Activated CD4-positive, alpha-beta T cell treated with anti-CD3 and anti-CD28 coated beads for 36 hours (primary cell): Measurements from ENCODE around the gene FBXO40. TPM values are rescaled to one million over a fixed set of nuclear protein-coding genes. Genes with fewer than 3 reads are reported as not detected.

Experiments
- ATAC-seq: fragments of 200-7000 bp; cut with Tn5 transposase; one replicate; pipeline ENCODE4 v1.10.0; 2021; ENCODE audit warnings: mild to moderate bottlenecking, moderate library complexity
- CTCF ChIA-PET: fragments of 350-600 bp; sonication (Branson Sonifier 250); formaldehyde crosslinking; loops from one replicate; lab custom pipeline; 2021; ENCODE audit warnings: antibody characterized with exemption; lab: Charles Lee
- POLR2A ChIA-PET: fragments of 350-600 bp; sonication (Branson Sonifier 250); formaldehyde crosslinking; loops from one replicate; lab custom pipeline; 2021; ENCODE audit warnings: antibody characterized with exemption, inconsistent platforms; lab: Charles Lee
- DNase-seq: peaks from one replicate; pipeline ENCODE4 v3.0.0-alpha.2; 2020
- H3K27ac Mint-ChIP-seq: one replicate; pipeline ENCODE4 v1.8.0; 2021; ENCODE audit warnings: mixed read lengths
- H3K27me3 Mint-ChIP-seq: one replicate; pipeline ENCODE4 v1.8.0; 2021; ENCODE audit warnings: mixed read lengths
- H3K36me3 Mint-ChIP-seq: one replicate; pipeline ENCODE4 v1.8.0; 2021; ENCODE audit warnings: low read depth, mixed read lengths
- H3K4me1 Mint-ChIP-seq: one replicate; pipeline ENCODE4 v1.8.0; 2021; ENCODE audit warnings: mixed read lengths
- H3K4me3 Mint-ChIP-seq: one replicate; pipeline ENCODE4 v1.8.0; 2021; ENCODE audit warnings: mild to moderate bottlenecking, moderate library complexity, mixed read lengths
- H3K9me3 Mint-ChIP-seq: one replicate; pipeline ENCODE4 v1.8.0; 2021; ENCODE audit warnings: low read depth, mixed read lengths
- intact Hi-C, 2 experiments: fragments of 100-400 bp; cut with DNase I in 1 of 2; cut with micrococcal nuclease in 1 of 2; formaldehyde crosslinking; loops; one replicate each; pipeline versions ENCODE4 v1.14.2 to v1.15.1; 2022 to 2024; cut with DNase I, micrococcal nuclease
- total RNA-seq, 2 experiments: library from RNA; stranded (reverse); gene quantifications; one replicate each; pipeline ENCODE4 v1.2.3, GENCODE V29; 2021

Gene FBXO40
- total RNA-seq, 2 experiments from 2014 or later = not detected

DNA sequence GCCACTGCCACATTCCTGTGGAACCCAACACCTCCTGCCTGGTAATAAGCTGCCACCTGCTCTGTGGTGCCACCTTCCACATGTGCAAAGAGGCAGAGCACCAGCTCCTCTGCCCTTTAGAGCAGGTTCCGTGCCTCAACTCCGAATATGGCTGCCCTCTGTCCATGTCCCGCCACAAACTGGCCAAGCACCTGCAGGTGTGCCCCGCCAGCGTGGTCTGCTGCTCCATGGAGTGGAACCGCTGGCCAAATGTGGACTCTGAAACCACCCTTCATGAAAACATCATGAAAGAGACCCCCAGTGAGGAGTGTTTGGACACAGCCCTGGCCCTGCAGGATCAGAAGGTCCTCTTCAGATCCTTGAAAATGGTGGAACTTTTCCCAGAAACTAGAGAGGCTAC lies 28.3 kb downstream of the FBXO40 start:
- ATAC-seq (no peak), DNase-seq (no peak)
- H3K36me3 Mint-ChIP-seq = no peaks in the 10 kb centered on the region
- ChIA-PET CTCF (interaction anchor here (0.7 kb wide), 1 partner anchor 158 kb away, joined by 3 read pairs; no protein-coding TSS in a partner anchor), POLR2A (no interaction called here)
- no peaks in the 10 kb centered on the region for H3K4me1 Mint-ChIP-seq
- intact Hi-C loops = no loop called here
- H3K27ac Mint-ChIP-seq = no peak overlapping the region
- H3K4me3 Mint-ChIP-seq = no peak overlapping the region
- no peaks in the 10 kb centered on the region for H3K9me3 Mint-ChIP-seq
- peaks cover 4% of the 10 kb centered on the region for H3K27me3 Mint-ChIP-seq

- peaks cover 4% of the 10 kb centered on the region for H3K27me3 Mint-ChIP-seq
Observed at GRCh38 chr3:121624147-121624899, 31.1 kb downstream of the FBXO40 start.

GRCh38 chr3:121626495-121626894 lies 33.3 kb downstream of the FBXO40 start:
- DNase-seq (no peak), ATAC-seq (no peak)
- ChIA-PET CTCF (no interaction called here), POLR2A (no interaction called here)
- no peak overlapping the region for H3K27ac Mint-ChIP-seq
- intact Hi-C loops = no loop called here
- H3K27me3 Mint-ChIP-seq = peaks cover 2% of the 10 kb centered on the region
- H3K4me3 Mint-ChIP-seq = no peak overlapping the region
- H3K9me3 Mint-ChIP-seq = no peaks in the 10 kb centered on the region
- H3K4me1 Mint-ChIP-seq = no peaks in the 10 kb centered on the region
- H3K36me3 Mint-ChIP-seq = peaks cover 14% of the 10 kb centered on the region

More at GRCh38 chr3:121624147-121624899, 31.1 kb downstream of the FBXO40 start:
- ChIA-PET POLR2A (interaction anchor here (0.7 kb wide), 1 partner anchor 14 kb away, joined by 3 read pairs; no protein-coding TSS in a partner anchor), CTCF (interaction anchor here (0.5 kb wide), 1 partner anchor 10 kb away, joined by 3 read pairs; no protein-coding TSS in a partner anchor)
- H3K4me3 Mint-ChIP-seq = no peak overlapping the region
- intact Hi-C loops = no loop called here
- DNase-seq = no peak
- no peaks in the 10 kb centered on the region for H3K9me3 Mint-ChIP-seq
- no peak overlapping the region for H3K27ac Mint-ChIP-seq
- no peaks in the 10 kb centered on the region for H3K36me3 Mint-ChIP-seq
- H3K4me1 Mint-ChIP-seq = no peaks in the 10 kb centered on the region
- no peak for ATAC-seq

DNA sequence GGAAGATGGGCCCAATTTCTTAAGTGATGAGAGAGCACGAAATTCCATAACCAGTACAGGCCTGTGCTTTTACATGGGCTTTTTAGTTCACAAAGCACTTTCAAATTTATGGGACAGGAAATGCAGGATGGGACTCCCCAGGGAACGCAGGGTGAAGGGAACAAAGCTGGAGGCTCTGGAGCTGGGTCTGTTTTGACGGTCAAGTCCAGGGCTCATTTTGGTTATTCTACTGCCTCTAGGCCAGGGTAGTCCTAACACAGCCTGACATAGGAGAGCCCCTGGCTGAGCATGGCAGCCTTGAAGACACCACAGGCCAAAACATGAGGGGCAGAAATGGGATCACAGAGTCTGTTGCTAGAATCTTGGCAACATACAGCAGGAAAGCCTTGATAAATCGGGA lies 34.0 kb downstream of the FBXO40 start:
- Mint-ChIP-seq H3K9me3 (no peaks in the 10 kb centered on the region), H3K36me3 (peaks cover 21% of the 10 kb centered on the region), H3K27me3 (no peaks in the 10 kb centered on the region), H3K27ac (no peak overlapping the region), H3K4me1 (no peaks in the 10 kb centered on the region), H3K4me3 (no peak overlapping the region)
- POLR2A ChIA-PET = no interaction called here
- CTCF ChIA-PET = no interaction called here
- DNase-seq = no peak
- ATAC-seq = no peak
- intact Hi-C loops = no loop called here

- H3K4me1 Mint-ChIP-seq = no peaks in the 10 kb centered on the region
- intact Hi-C loops = no loop called here
Observed at GRCh38 chr3:121627622-121628021, 34.4 kb downstream of the FBXO40 start.

GRCh38 chr3:121629601-121630000 lies 36.4 kb downstream of the FBXO40 start:
- CTCF ChIA-PET = interaction anchor here (0.6 kb wide), 1 partner anchor 180 kb away, joined by 3 read pairs; no protein-coding TSS in a partner anchor
- H3K4me3 Mint-ChIP-seq = no peak overlapping the region
- ATAC-seq (no peak), DNase-seq (no peak)
- H3K27me3 Mint-ChIP-seq = no peaks in the 10 kb centered on the region
- H3K4me1 Mint-ChIP-seq = no peaks in the 10 kb centered on the region
- intact Hi-C loops = no loop called here
- peak overlapping the region; percentile 30 for H3K27ac Mint-ChIP-seq
- peaks cover 37% of the 10 kb centered on the region for H3K36me3 Mint-ChIP-seq
- H3K9me3 Mint-ChIP-seq = no peaks in the 10 kb centered on the region
- POLR2A ChIA-PET = no interaction called here

More at GRCh38 chr3:121627622-121628021, 34.4 kb downstream of the FBXO40 start:
- Mint-ChIP-seq H3K27ac (no peak overlapping the region), H3K4me3 (no peak overlapping the region), H3K36me3 (peaks cover 25% of the 10 kb centered on the region), H3K9me3 (no peaks in the 10 kb centered on the region), H3K27me3 (no peaks in the 10 kb centered on the region)
- ChIA-PET CTCF (no interaction called here), POLR2A (no interaction called here)
- ATAC-seq (no peak), DNase-seq (no peak)

GRCh38 chr3:121630355-121630754 lies 37.2 kb downstream of the FBXO40 start:
- Mint-ChIP-seq H3K4me3 (no peak overlapping the region), H3K9me3 (no peaks in the 10 kb centered on the region), H3K36me3 (peaks cover 44% of the 10 kb centered on the region), H3K27ac (peak overlapping the region; percentile 32), H3K4me1 (no peaks in the 10 kb centered on the region), H3K27me3 (no peaks in the 10 kb centered on the region)
- ChIA-PET POLR2A (no interaction called here), CTCF (no interaction called here)
- no peak for ATAC-seq
- DNase-seq = no peak
- intact Hi-C loops = no loop called here

DNA sequence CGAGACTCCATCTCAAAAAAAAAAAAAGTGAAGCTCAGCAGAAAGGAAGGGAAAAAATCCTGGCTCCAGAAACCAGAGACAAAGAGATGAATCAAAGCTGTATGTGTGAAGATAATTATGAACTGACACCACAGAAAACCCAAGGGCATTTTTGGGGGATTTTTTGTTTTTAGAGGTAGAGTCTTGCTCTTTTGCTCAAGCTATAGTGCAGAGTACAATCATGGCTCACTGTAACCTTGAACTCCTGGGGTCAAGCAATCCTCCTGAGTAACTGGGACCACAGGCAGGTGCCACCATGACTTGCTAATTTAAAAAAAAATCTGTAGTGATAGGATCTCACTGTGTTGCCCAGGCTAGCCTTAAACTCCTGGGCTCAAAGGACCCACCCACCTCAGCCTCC lies 44.7 kb downstream of the FBXO40 start:
- Mint-ChIP-seq H3K36me3 (peaks cover 71% of the 10 kb centered on the region), H3K27ac (peak overlapping the region; percentile 59), H3K4me3 (no peak overlapping the region), H3K27me3 (no peaks in the 10 kb centered on the region), H3K9me3 (no peaks in the 10 kb centered on the region), H3K4me1 (peaks cover 22% of the 10 kb centered on the region)
- intact Hi-C loops = no loop called here
- POLR2A ChIA-PET = no interaction called here
- no peak for DNase-seq
- ATAC-seq = no peak
- CTCF ChIA-PET = interaction anchor here (1.0 to 1.3 kb wide), 2 partner anchors 9 to 12 kb away, joined by 3 read pairs; no protein-coding TSS in a partner anchor

GRCh38 chr3:121641127-121641526 lies 47.9 kb downstream of the FBXO40 start:
- CTCF ChIA-PET = no interaction called here
- H3K4me3 Mint-ChIP-seq = no peak overlapping the region

DNA sequence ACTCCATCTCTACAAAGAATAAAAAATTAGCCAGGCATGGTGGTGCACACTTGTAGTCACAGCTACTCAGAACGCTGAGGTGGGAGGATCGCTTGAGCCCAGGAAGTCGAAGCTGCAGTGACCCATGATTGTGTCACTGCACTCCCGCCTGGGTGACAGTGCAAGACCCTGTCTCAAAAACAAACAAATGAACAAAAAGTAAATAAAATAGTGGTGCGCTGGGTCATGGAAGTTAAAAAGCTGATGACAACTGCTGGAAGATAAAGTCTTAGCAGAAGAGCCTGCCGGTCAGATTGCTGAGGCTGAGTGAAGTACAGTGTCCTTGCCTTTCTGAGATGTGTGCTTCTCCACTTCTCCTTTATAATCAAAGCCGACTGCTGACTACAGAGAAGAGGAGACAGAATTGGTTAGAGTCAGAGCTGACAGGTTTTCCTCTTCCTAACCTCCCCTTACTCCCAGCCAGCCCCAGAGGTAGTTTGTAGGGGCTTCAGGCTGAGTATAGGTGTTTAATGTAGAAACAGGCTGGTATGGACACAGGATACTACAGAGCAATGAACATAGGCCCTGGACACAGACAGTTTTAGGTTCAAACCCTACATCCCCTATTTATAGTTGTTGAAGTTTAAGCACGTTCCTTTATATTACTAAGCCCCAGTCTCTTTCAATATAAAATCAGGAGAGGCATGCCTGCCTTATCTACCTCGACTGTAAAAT lies 49.6 kb downstream of the FBXO40 start:
- POLR2A ChIA-PET = no interaction called here
- no peak overlapping the region for H3K4me3 Mint-ChIP-seq

More at GRCh38 chr3:121641127-121641526, 47.9 kb downstream of the FBXO40 start:
- H3K27ac Mint-ChIP-seq = peak overlapping the region; percentile 67
- DNase-seq (no peak), ATAC-seq (peak; percentile 30)
- no peaks in the 10 kb centered on the region for H3K27me3 Mint-ChIP-seq
- POLR2A ChIA-PET = no interaction called here
- H3K36me3 Mint-ChIP-seq = peaks cover 69% of the 10 kb centered on the region
- intact Hi-C loops = loop anchor here in 1 of 2 experiments (2.0 kb wide), 1 partner anchor 20 kb away; the partner anchor contains the start of gene HCLS1
- H3K9me3 Mint-ChIP-seq = no peaks in the 10 kb centered on the region
- peaks cover 22% of the 10 kb centered on the region for H3K4me1 Mint-ChIP-seq

DNA sequence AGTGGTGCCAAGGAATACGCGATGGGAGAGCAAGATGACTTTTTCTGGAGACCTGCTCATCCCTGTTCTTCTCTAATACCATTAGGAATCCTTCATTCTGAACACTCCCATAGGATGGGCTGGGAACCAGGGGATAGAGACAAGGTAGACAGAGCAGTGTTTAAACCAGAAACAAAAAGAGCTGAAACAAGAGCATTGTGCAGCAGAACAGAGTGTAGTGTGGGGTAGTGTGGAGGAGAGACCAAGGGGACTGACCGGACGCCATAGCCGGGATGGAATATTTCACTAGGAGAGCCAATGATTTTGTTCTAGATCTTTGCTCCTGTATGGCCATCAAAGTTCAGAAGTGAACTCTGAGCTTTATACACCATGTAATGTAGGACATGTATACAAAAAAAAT lies 51.9 kb downstream of the FBXO40 start:
- intact Hi-C loops = no loop called here
- H3K27me3 Mint-ChIP-seq = no peaks in the 10 kb centered on the region
- peaks cover 26% of the 10 kb centered on the region for H3K4me1 Mint-ChIP-seq
- H3K27ac Mint-ChIP-seq = no peak overlapping the region
- H3K36me3 Mint-ChIP-seq = peaks cover 52% of the 10 kb centered on the region
- H3K9me3 Mint-ChIP-seq = no peaks in the 10 kb centered on the region
- no peak for DNase-seq
- POLR2A ChIA-PET = no interaction called here
- CTCF ChIA-PET = no interaction called here
- no peak overlapping the region for H3K4me3 Mint-ChIP-seq
- ATAC-seq = peak; percentile 30

More for the DNA sequence above, 49.6 kb downstream of the FBXO40 start:
- H3K36me3 Mint-ChIP-seq = peaks cover 59% of the 10 kb centered on the region
- H3K27me3 Mint-ChIP-seq = no peaks in the 10 kb centered on the region
- peaks cover 24% of the 10 kb centered on the region for H3K4me1 Mint-ChIP-seq
- CTCF ChIA-PET = no interaction called here
- intact Hi-C loops = no loop called here
- peak overlapping the region; percentile 17 for H3K27ac Mint-ChIP-seq
- no peak for ATAC-seq
- no peak for DNase-seq
- H3K9me3 Mint-ChIP-seq = no peaks in the 10 kb centered on the region
